K562 treated with DMSO at 1 percent for 48 hours (cell line): Measurements from ENCODE around the gene TFDP2. TPM values are rescaled to one million over a fixed set of nuclear protein-coding genes. Genes with fewer than 3 reads are reported as not detected.

Experiments used
- total RNA-seq: library from RNA; unstranded; fragments of 300-600 nt; gene quantifications from 2 replicates; pipeline ENCODE4 v1.2.3, GENCODE V29; 2022; ENCODE audit warnings: low replicate concordance; ENCODE audit errors: extremely low read depth

Gene TFDP2, protein sequence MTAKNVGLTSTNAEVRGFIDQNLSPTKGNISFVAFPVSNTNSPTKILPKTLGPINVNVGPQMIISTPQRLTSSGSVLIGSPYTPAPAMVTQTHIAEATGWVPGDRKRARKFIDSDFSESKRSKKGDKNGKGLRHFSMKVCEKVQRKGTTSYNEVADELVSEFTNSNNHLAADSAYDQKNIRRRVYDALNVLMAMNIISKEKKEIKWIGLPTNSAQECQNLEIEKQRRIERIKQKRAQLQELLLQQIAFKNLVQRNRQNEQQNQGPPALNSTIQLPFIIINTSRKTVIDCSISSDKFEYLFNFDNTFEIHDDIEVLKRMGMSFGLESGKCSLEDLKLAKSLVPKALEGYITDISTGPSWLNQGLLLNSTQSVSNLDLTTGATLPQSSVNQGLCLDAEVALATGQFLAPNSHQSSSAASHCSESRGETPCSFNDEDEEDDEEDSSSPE
- total RNA-seq, result not detected in 2 replicates

DNA sequence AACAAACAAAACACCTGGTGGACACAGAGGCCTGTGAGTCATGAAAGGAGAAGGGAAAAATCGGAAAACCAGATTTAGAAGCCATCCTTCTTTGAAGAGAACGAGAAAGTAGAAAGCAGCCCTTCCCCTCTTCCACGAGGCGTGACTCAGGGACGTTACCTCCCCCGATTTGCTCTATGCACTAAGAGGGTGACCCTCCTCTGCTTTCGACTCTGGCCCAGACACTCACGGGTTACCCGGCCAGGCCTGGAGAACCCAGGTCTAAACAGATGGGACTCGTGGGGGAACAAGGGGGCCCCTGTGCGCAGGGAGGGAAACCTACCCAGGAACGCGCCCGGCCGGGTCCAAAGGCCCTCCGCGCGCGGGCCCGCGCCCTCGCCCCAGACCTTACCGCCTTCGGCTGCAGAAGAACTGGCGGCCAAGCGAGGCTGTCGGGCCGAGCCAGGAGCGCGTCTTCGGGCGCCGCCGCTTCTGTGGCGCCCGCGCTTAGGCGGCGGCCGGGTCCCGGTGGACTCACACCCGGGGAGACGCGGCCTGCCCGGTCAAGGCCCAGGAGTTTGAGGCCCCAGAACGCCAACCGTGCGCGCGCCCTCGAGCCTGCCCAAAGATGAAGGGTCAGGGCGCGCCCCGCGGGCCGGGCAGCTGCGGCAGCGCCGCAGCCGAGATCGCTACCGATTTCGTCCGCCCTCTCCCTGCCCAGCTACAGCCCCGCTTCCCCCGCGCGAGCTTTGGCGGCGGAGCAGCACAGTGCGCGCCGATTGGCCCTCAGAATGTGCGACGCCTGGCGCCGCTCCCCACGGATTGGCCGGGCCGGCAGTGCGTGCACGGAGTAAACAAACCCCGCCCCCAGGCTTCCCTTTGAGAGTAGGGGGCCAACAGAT, at the start of gene TFDP2:
Gene TFDP2, minus strand, starts transcription at position 753 of the 881 bp plus-strand sequence. CDS start 47,795 bp downstream, outside the sequence.

Other genes with a start within 250 kb of the TFDP2 start
- not detected in 2 replicates for gene GK5, start 76.0 kb upstream of the TFDP2 start, total RNA-seq